Activated T-cell treated with anti-CD3 and anti-CD28 coated beads, Interleukin-2, amount 50 U/mL, for 72 hours (primary cell): ENCODE measurements around the gene AKT3. TPM values are rescaled to one million over a fixed set of nuclear protein-coding genes. Genes with fewer than 3 reads are reported as not detected.

Experiments
- ATAC-seq, 2 donors: fragments of 150-1000 bp; cut with Tn5 transposase; replicated peaks in 1 of 2; 2 replicates each; pipeline ENCODE4 v1.10.0; 2021; ENCODE audit warnings: moderate library complexity in 2 of 2, mild to moderate bottlenecking in 1 of 2
- DNase-seq, 2 donors: peaks; one replicate each; pipeline ENCODE4 v3.0.0; 2021 to 2022; ENCODE audit warnings: mixed read lengths in 1 of 2
- H3K27ac Mint-ChIP-seq: one replicate; pipeline ENCODE4 v1.8.0; 2022; ENCODE audit warnings: mild to moderate bottlenecking, moderate library complexity, mixed read lengths
- H3K27me3 Mint-ChIP-seq: one replicate; pipeline ENCODE4 v1.8.0; 2022; ENCODE audit warnings: low read depth, mixed read lengths
- H3K36me3 Mint-ChIP-seq, 2 donors: one replicate each; pipeline ENCODE4 v1.8.0; 2022; ENCODE audit warnings: mixed read lengths in 2 of 2, mild to moderate bottlenecking in 1 of 2; ENCODE audit not compliant: insufficient read depth in 2 of 2
- H3K4me1 Mint-ChIP-seq: one replicate; pipeline ENCODE4 v1.8.0; 2022; ENCODE audit warnings: low read depth, mixed read lengths
- H3K4me3 Mint-ChIP-seq, 2 donors: one replicate each; pipeline ENCODE4 v1.8.0; 2022; ENCODE audit warnings: mild to moderate bottlenecking in 2 of 2, mixed read lengths in 2 of 2, moderate library complexity in 2 of 2
- H3K9me3 Mint-ChIP-seq, 2 donors: one replicate each; pipeline ENCODE4 v1.8.0; 2022; ENCODE audit warnings: mixed read lengths in 2 of 2
- total RNA-seq, 2 donors: library from RNA; stranded (reverse); gene quantifications; one replicate each; pipeline ENCODE4 v1.2.3, GENCODE V29; 2022

Gene AKT3
- total RNA-seq, 2 donors from 2014 or later = 32.6 to 46.7 TPM

- H3K4me3 Mint-ChIP-seq = peak overlapping the region; percentile 84 to 93
- peak; percentile 61 to 63 for ATAC-seq
- no peaks in the 10 kb centered on the region for H3K9me3 Mint-ChIP-seq
- H3K4me1 Mint-ChIP-seq = peaks cover 33% of the 10 kb centered on the region
- H3K27me3 Mint-ChIP-seq = peaks cover 17% of the 10 kb centered on the region
- peak overlapping the region; percentile 85 for H3K27ac Mint-ChIP-seq
- DNase-seq = peak in 1 of 2 donors; percentile 89
- H3K36me3 Mint-ChIP-seq = peaks cover 3 to 5% of the 10 kb centered on the region in 2 donors
These were observed 611 bp upstream of the AKT3 start for GRCh38 chr1:243850452-243851256.

GRCh38 chr1:243849421-243850201 lies 432 bp downstream of the AKT3 start:
- H3K36me3 Mint-ChIP-seq = peaks cover 3 to 5% of the 10 kb centered on the region in 2 donors
- peaks cover 17% of the 10 kb centered on the region for H3K27me3 Mint-ChIP-seq
- DNase-seq (peak; percentile 72 to 74), ATAC-seq (peak; percentile 29 to 31)
- no peaks in the 10 kb centered on the region for H3K9me3 Mint-ChIP-seq
- peaks cover 33% of the 10 kb centered on the region for H3K4me1 Mint-ChIP-seq
- no peak overlapping the region for H3K27ac Mint-ChIP-seq
- peak overlapping the region; percentile 99 for H3K4me3 Mint-ChIP-seq

- ATAC-seq = peak; percentile 20 to 22
- peak overlapping the region; percentile 99 for H3K27ac Mint-ChIP-seq
- peak; percentile 54 to 61 for DNase-seq
- H3K27me3 Mint-ChIP-seq = peaks cover 17% of the 10 kb centered on the region
- H3K9me3 Mint-ChIP-seq = no peaks in the 10 kb centered on the region
- peaks cover 3 to 7% of the 10 kb centered on the region in 2 donors for H3K36me3 Mint-ChIP-seq
- peak overlapping the region; percentile 99 for H3K4me3 Mint-ChIP-seq
- H3K4me1 Mint-ChIP-seq = peaks cover 37% of the 10 kb centered on the region
These were observed 1.1 kb downstream of the AKT3 start for GRCh38 chr1:243848858-243849420.

- H3K27ac Mint-ChIP-seq = peak overlapping the region; percentile 99
- H3K27me3 Mint-ChIP-seq = peaks cover 17% of the 10 kb centered on the region
- H3K4me1 Mint-ChIP-seq = peaks cover 43% of the 10 kb centered on the region
- DNase-seq (no peak), ATAC-seq (no peak)
- no peaks in the 10 kb centered on the region for H3K9me3 Mint-ChIP-seq
- H3K36me3 Mint-ChIP-seq = peaks cover 3 to 8% of the 10 kb centered on the region in 2 donors
- peak overlapping the region; percentile 99 for H3K4me3 Mint-ChIP-seq
These were observed 1.7 kb downstream of the AKT3 start for GRCh38 chr1:243848165-243848857.

GRCh38 chr1:243846761-243847160 lies 3.3 kb downstream of the AKT3 start:
- H3K27me3 Mint-ChIP-seq = peaks cover 11% of the 10 kb centered on the region
- DNase-seq (no peak), ATAC-seq (no peak)
- no peaks in the 10 kb centered on the region for H3K9me3 Mint-ChIP-seq
- peaks cover 3 to 8% of the 10 kb centered on the region in 2 donors for H3K36me3 Mint-ChIP-seq
- H3K4me1 Mint-ChIP-seq = peaks cover 45% of the 10 kb centered on the region
- no peak overlapping the region for H3K27ac Mint-ChIP-seq
- H3K4me3 Mint-ChIP-seq = no peak overlapping the region

GRCh38 chr1:243845888-243846287 lies 4.2 kb downstream of the AKT3 start:
- DNase-seq = no peak
- ATAC-seq = no peak
- H3K4me1 Mint-ChIP-seq = peaks cover 44% of the 10 kb centered on the region
- H3K36me3 Mint-ChIP-seq = peaks cover 3 to 6% of the 10 kb centered on the region in 2 donors
- H3K27ac Mint-ChIP-seq = no peak overlapping the region
- no peaks in the 10 kb centered on the region for H3K9me3 Mint-ChIP-seq
- no peak overlapping the region for H3K4me3 Mint-ChIP-seq
- H3K27me3 Mint-ChIP-seq = peaks cover 5% of the 10 kb centered on the region

GRCh38 chr1:243844186-243844585 lies 5.9 kb downstream of the AKT3 start:
- ATAC-seq (no peak), DNase-seq (no peak)
- no peak overlapping the region for H3K4me3 Mint-ChIP-seq
- no peak overlapping the region for H3K27ac Mint-ChIP-seq
- peaks cover 44% of the 10 kb centered on the region for H3K4me1 Mint-ChIP-seq
- peaks cover 3 to 6% of the 10 kb centered on the region in 2 donors for H3K36me3 Mint-ChIP-seq
- peaks cover 5% of the 10 kb centered on the region for H3K27me3 Mint-ChIP-seq
- no peaks in the 10 kb centered on the region for H3K9me3 Mint-ChIP-seq

- ATAC-seq = peak; percentile 43 to 44
- Mint-ChIP-seq H3K9me3 (no peaks in the 10 kb centered on the region), H3K36me3 (peaks cover 0 to 3% of the 10 kb centered on the region in 2 donors), H3K27ac (peak overlapping the region; percentile 7), H3K4me1 (peaks cover 45% of the 10 kb centered on the region), H3K27me3 (no peaks in the 10 kb centered on the region), H3K4me3 (peak overlapping the region; percentile 10 to 60)
- DNase-seq = peak; percentile 3 to 7
These were observed 7.0 kb downstream of the AKT3 start for GRCh38 chr1:243842978-243843511.

- no peak overlapping the region for H3K4me3 Mint-ChIP-seq
- DNase-seq (no peak), ATAC-seq (no peak)
- peaks cover 49% of the 10 kb centered on the region for H3K4me1 Mint-ChIP-seq
- H3K27me3 Mint-ChIP-seq = no peaks in the 10 kb centered on the region
- no peaks in the 10 kb centered on the region for H3K9me3 Mint-ChIP-seq
- H3K36me3 Mint-ChIP-seq = peaks cover 2 to 6% of the 10 kb centered on the region in 2 donors
- H3K27ac Mint-ChIP-seq = no peak overlapping the region
These were observed 7.9 kb downstream of the AKT3 start for GRCh38 chr1:243842161-243842560.

GRCh38 chr1:243841507-243841906 lies 8.5 kb downstream of the AKT3 start:
- H3K4me3 Mint-ChIP-seq = peak overlapping the region in 1 of 2 donors; percentile 36
- ATAC-seq = no peak
- H3K27me3 Mint-ChIP-seq = no peaks in the 10 kb centered on the region
- H3K9me3 Mint-ChIP-seq = no peaks in the 10 kb centered on the region
- peaks cover 52% of the 10 kb centered on the region for H3K4me1 Mint-ChIP-seq
- no peak for DNase-seq
- no peak overlapping the region for H3K27ac Mint-ChIP-seq
- H3K36me3 Mint-ChIP-seq = peaks cover 2 to 10% of the 10 kb centered on the region in 2 donors

- Mint-ChIP-seq H3K27ac (peak overlapping the region; percentile 57), H3K4me3 (peak overlapping the region; percentile 3 to 47), H3K9me3 (peaks cover 4 to 8% of the 10 kb centered on the region in 2 donors), H3K27me3 (no peaks in the 10 kb centered on the region), H3K36me3 (peaks cover 12 to 29% of the 10 kb centered on the region in 2 donors), H3K4me1 (peaks cover 41% of the 10 kb centered on the region)
- peak in 1 of 2 donors; percentile 5 for DNase-seq
- ATAC-seq = peak; percentile 99
These were observed 12.0 kb downstream of the AKT3 start for GRCh38 chr1:243837907-243838535.

- H3K9me3 Mint-ChIP-seq = peaks cover 4 to 8% of the 10 kb centered on the region in 2 donors
These were observed 15.9 kb downstream of the AKT3 start for GRCh38 chr1:243834130-243834529.

More at GRCh38 chr1:243834130-243834529, 15.9 kb downstream of the AKT3 start:
- DNase-seq = no peak
- H3K36me3 Mint-ChIP-seq = peaks cover 12 to 32% of the 10 kb centered on the region in 2 donors
- H3K27me3 Mint-ChIP-seq = no peaks in the 10 kb centered on the region
- H3K4me3 Mint-ChIP-seq = no peak overlapping the region
- H3K4me1 Mint-ChIP-seq = peaks cover 37% of the 10 kb centered on the region
- no peak for ATAC-seq
- no peak overlapping the region for H3K27ac Mint-ChIP-seq
